GM19328 (cell line): ENCODE data around the gene CEACAM5.
"Not testable (repeated sequence)": the region's sequence is repeated elsewhere in the genome, so short reads cannot be mapped to it uniquely, and the experiment has no call there.

Experiments used
- ATAC-seq: cut with Tn5 transposase; IDR thresholded peaks from one replicate; pipeline ENCODE4 v1.9.1; 2021; ENCODE audit warnings: mild to moderate bottlenecking, moderate library complexity; ENCODE audit not compliant: unreplicated experiment

Gene CEACAM5

DNA sequence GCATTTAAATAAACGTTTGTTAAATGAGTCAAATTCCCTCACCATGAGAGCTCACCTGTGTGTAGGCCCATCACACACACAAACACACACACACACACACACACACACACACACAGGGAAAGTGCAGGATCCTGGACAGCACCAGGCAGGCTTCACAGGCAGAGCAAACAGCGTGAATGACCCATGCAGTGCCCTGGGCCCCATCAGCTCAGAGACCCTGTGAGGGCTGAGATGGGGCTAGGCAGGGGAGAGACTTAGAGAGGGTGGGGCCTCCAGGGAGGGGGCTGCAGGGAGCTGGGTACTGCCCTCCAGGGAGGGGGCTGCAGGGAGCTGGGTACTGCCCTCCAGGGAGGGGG is 8.5 kb upstream of the CEACAM5 start:
- no peak for ATAC-seq

DNA sequence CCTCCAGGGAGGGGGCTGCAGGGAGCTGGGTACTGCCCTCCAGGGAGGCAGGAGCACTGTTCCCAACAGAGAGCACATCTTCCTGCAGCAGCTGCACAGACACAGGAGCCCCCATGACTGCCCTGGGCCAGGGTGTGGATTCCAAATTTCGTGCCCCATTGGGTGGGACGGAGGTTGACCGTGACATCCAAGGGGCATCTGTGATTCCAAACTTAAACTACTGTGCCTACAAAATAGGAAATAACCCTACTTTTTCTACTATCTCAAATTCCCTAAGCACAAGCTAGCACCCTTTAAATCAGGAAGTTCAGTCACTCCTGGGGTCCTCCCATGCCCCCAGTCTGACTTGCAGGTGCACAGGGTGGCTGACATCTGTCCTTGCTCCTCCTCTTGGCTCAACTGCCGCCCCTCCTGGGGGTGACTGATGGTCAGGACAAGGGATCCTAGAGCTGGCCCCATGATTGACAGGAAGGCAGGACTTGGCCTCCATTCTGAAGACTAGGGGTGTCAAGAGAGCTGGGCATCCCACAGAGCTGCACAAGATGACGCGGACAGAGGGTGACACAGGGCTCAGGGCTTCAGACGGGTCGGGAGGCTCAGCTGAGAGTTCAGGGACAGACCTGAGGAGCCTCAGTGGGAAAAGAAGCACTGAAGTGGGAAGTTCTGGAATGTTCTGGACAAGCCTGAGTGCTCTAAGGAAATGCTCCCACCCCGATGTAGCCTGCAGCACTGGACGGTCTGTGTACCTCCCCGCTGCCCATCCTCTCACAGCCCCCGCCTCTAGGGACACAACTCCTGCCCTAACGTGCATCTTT is 7.8 kb upstream of the CEACAM5 start:
- ATAC-seq, result no peak

DNA sequence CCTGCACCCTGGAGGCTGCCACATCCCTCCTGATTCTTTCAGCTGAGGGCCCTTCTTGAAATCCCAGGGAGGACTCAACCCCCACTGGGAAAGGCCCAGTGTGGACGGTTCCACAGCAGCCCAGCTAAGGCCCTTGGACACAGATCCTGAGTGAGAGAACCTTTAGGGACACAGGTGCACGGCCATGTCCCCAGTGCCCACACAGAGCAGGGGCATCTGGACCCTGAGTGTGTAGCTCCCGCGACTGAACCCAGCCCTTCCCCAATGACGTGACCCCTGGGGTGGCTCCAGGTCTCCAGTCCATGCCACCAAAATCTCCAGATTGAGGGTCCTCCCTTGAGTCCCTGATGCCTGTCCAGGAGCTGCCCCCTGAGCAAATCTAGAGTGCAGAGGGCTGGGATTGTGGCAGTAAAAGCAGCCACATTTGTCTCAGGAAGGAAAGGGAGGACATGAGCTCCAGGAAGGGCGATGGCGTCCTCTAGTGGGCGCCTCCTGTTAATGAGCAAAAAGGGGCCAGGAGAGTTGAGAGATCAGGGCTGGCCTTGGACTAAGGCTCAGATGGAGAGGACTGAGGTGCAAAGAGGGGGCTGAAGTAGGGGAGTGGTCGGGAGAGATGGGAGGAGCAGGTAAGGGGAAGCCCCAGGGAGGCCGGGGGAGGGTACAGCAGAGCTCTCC is 6.9 kb upstream of the CEACAM5 start:
- ATAC-seq, result no peak

DNA sequence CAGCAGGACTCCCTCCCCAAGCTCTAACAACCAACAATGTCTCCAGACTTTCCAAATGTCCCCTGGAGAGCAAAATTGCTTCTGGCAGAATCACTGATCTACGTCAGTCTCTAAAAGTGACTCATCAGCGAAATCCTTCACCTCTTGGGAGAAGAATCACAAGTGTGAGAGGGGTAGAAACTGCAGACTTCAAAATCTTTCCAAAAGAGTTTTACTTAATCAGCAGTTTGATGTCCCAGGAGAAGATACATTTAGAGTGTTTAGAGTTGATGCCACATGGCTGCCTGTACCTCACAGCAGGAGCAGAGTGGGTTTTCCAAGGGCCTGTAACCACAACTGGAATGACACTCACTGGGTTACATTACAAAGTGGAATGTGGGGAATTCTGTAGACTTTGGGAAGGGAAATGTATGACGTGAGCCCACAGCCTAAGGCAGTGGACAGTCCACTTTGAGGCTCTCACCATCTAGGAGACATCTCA is 6.2 kb upstream of the CEACAM5 start:
- ATAC-seq, result no peak

DNA sequence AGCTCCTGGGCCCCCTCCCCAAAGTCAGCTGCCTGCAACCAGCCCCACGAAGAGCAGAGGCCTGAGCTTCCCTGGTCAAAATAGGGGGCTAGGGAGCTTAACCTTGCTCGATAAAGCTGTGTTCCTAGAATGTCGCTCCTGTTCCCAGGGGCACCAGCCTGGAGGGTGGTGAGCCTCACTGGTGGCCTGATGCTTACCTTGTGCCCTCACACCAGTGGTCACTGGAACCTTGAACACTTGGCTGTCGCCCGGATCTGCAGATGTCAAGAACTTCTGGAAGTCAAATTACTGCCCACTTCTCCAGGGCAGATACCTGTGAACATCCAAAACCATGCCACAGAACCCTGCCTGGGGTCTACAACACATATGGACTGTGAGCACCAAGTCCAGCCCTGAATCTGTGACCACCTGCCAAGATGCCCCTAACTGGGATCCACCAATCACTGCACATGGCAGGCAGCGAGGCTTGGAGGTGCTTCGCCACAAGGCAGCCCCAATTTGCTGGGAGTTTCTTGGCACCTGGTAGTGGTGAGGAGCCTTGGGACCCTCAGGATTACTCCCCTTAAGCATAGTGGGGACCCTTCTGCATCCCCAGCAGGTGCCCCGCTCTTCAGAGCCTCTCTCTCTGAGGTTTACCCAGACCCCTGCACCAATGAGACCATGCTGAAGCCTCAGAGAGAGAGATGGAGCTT is 4.7 kb upstream of the CEACAM5 start:
- ATAC-seq, result no peak

DNA sequence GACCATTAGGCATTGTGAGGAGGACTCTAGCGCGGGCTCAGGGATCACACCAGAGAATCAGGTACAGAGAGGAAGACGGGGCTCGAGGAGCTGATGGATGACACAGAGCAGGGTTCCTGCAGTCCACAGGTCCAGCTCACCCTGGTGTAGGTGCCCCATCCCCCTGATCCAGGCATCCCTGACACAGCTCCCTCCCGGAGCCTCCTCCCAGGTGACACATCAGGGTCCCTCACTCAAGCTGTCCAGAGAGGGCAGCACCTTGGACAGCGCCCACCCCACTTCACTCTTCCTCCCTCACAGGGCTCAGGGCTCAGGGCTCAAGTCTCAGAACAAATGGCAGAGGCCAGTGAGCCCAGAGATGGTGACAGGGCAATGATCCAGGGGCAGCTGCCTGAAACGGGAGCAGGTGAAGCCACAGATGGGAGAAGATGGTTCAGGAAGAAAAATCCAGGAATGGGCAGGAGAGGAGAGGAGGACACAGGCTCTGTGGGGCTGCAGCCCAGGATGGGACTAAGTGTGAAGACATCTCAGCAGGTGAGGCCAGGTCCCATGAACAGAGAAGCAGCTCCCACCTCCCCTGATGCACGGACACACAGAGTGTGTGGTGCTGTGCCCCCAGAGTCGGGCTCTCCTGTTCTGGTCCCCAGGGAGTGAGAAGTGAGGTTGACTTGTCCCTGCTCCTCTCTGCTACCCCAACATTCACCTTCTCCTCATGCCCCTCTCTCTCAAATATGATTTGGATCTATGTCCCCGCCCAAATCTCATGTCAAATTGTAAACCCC is 2.8 kb upstream of the CEACAM5 start:
- ATAC-seq, result no peak

DNA sequence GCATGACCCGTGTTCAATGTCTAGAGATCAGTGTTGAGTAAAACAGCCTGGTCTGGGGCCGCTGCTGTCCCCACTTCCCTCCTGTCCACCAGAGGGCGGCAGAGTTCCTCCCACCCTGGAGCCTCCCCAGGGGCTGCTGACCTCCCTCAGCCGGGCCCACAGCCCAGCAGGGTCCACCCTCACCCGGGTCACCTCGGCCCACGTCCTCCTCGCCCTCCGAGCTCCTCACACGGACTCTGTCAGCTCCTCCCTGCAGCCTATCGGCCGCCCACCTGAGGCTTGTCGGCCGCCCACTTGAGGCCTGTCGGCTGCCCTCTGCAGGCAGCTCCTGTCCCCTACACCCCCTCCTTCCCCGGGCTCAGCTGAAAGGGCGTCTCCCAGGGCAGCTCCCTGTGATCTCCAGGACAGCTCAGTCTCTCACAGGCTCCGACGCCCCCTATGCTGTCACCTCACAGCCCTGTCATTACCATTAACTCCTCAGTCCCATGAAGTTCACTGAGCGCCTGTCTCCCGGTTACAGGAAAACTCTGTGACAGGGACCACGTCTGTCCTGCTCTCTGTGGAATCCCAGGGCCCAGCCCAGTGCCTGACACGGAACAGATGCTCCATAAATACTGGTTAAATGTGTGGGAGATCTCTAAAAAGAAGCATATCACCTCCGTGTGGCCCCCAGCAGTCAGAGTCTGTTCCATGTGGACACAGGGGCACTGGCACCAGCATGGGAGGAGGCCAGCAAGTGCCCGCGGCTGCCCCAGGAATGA is 1.5 kb upstream of the CEACAM5 start:
- ATAC-seq, result no peak

DNA sequence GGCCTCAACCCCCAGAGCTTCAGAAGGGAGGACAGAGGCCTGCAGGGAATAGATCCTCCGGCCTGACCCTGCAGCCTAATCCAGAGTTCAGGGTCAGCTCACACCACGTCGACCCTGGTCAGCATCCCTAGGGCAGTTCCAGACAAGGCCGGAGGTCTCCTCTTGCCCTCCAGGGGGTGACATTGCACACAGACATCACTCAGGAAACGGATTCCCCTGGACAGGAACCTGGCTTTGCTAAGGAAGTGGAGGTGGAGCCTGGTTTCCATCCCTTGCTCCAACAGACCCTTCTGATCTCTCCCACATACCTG is 969 bp upstream of the CEACAM5 start:
- ATAC-seq, result no peak

DNA sequence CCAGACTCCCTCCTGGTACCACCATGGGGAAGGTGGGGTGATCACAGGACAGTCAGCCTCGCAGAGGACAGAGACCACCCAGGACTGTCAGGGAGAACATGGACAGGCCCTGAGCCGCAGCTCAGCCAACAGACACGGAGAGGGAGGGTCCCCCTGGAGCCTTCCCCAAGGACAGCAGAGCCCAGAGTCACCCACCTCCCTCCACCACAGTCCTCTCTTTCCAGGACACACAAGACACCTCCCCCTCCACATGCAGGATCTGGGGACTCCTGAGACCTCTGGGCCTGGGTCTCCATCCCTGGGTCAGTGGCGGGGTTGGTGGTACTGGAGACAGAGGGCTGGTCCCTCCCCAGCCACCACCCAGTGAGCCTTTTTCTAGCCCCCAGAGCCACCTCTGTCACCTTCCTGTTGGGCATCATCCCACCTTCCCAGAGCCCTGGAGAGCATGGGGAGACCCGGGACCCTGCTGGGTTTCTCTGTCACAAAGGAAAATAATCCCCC is 505 bp upstream of the CEACAM5 start:
- ATAC-seq, result no peak

DNA sequence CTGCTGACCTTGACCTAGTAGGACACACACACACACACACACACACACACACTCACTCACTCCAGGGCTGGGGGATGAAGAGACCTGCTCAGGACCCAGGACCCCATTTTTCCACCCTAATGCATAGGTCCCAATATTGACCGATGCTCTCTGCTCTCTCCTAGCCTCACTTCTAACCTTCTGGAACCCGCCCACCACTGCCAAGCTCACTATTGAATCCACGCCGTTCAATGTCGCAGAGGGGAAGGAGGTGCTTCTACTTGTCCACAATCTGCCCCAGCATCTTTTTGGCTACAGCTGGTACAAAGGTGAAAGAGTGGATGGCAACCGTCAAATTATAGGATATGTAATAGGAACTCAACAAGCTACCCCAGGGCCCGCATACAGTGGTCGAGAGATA is 1.1 kb downstream of the CEACAM5 start:
- ATAC-seq, result not testable (repeated sequence)

DNA sequence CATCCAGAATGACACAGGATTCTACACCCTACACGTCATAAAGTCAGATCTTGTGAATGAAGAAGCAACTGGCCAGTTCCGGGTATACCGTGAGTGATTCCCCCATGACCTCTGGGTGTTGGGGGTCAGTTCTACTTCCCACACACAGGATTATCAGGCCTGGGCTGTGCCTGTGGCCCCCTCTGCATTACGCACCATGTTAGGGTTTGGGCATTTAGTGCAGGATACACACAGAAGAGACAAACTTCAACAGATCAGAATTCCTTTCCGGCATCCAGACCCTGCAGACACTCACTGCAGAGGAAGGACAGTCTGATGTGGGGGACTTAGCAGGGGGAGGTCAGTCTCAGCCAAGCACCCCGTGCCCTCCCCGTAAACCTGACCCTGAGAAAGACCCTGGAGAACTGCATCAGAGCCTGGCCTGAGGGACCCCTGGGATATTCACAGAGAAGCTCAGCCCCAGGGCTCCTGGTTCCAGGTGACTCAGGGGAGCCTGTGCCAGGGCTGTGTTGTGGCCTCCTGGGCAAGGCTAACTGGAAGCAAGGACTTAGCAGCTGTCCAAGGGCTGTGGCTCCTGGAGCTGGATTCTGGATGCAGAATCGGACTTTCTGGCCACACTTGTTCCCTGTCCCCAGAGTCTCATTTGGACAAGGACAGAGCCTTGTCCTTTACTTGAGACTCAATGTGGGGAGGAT is 1.7 kb downstream of the CEACAM5 start:
- no peak for ATAC-seq

DNA sequence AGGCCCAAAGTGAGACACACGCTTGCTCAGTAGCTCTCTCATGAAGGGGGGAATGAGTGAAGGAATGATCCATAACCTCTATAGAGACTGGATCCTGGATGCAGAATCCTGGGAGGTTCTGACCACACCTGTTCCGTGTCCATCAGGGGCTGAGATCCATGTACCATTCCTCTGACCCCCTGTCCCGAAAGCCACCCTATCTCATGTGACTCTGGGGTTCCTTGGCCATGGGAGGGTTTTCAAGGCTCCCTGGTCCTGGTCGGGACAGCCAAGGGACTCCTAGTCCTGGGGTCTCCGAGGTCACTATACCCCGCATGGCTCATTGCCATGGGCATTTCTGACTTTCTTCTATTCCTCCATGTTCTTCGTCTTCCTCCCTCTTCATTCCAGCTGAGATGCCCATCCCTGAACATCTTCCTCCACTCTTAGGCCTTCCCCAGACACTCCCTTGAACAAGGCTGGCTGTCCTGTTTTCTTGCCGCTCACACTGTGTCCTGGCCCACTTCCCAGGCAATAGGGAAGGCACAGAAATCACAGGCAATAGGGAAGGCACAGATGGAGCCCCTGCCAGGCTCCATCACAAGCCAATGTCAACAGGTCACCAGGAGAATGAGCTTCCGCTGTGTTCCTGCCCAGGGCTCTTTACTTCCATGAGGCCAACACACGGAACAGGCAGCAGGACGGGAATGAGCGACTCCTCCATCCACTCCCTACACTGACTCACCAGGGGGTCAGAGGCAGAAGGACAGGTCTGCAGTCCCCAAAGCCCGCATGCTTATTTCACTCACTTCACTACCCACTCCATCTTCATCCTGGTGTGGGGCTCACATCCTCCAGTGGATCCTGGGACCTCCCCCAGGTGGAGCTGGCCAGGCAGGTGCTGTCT is 3.2 kb downstream of the CEACAM5 start:
- no peak for ATAC-seq

DNA sequence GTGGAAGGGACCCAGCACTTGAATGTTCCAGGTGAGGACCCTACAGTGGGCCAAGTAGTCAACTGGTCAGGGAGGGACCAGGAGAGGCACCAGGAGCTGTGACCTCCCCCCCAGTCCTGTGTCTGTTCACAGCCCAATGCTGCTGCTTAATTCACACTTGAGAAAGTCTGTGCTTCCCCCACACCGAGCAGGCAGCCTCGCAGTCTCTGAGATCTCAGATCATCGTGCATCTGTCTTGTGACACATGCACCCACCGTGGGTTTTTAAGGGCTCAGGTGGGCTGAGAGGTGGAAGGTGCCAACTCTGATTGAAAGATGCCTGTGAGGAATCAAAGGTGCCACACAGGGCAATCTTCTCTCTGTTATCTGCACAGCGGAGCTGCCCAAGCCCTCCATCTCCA is 6.2 kb downstream of the CEACAM5 start:
- ATAC-seq, result no peak

DNA sequence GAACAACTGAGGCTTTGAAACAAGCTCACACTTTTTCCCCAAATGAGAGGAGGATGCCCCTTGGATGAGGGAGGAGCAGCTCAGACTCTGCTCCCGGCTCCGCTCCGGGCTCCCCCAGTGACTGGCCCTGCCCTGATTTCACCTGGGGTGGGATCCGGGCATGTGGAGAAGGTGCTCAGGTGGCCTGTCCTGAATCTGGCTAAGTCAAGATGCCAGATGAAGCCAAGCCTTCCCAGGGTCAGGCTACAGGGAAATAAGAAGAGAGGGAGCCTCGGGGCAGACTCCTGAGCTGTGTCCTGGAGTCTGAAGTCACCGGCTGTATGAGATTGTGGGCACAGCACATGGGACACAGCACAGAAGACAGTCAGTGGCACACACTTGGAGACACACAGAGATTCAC is 10.3 kb downstream of the CEACAM5 start:
- no peak for ATAC-seq

DNA sequence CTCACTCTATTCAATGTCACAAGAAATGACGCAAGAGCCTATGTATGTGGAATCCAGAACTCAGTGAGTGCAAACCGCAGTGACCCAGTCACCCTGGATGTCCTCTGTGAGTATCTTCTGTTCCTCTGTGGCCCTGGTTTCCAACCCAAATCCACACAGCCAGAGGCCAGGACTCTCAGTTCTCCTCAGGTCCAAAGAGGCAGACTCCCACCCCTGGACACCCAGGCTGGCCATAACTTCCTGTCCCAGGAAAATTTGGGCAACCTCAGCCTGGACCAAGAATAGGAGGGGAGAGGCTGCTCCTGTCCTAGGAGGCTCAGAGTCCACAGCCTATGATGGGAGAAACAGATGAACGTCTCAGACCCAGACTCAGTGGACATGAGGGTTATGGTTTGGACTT is 11.7 kb downstream of the CEACAM5 start:
- no peak for ATAC-seq

DNA sequence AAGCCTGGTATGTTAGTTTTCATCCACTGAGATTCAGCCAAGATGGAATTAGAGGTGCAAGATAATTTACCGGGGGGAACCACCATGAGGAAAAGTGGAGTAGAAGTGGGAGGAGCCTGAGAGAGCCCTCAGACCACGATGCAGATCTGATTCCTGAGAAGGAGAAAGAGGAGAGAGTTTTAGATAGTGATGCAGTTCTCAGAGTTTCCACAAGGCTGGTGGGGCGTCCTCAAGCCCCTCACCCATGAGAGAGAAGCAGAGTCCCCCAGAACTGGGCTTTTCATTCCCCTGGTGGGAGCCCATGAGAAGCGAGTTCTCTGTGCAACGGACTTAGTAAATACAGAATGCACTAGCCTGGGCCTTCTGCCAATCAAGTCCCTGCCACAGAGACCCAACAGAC is 18.1 kb downstream of the CEACAM5 start:
- ATAC-seq, result no peak

DNA sequence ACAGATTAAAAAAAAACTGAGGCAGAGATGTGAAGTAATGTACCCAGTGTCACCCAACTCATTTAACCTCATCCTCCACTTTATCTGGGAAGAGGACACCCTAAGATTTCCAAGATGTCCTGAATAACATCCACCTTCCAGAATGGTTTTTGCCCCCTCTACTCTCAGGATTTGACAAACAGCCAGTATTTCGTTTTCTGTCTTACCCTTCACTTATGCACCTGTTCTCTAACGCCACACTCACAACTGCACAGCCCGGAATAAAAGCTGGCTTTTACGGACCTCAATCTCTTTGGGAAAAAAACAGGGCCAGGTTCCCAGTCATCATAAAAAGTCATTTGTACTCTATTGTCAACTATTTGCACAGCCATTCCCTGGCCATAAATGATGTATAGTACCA is 25.7 kb downstream of the CEACAM5 start:
- no peak for ATAC-seq

DNA sequence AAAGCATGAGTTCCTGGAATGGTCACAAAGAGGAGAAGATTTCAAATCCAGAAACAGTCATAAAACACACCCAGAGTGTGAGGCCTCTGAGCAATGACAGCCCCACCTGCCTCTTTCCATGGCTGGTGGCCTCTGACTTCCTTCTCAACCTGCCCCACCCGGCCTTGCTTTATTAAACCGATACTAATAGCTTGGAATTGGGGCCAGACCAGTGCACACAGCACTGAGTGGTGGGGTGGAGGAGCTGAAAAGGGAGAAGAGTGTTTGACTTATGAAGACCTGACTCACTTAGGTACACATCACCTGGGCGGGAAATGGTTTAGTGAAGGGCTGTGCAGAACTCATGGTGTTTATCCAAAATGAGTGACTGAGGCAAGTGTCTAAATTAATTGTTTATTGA is 26.2 kb downstream of the CEACAM5 start:
- no peak for ATAC-seq

DNA sequence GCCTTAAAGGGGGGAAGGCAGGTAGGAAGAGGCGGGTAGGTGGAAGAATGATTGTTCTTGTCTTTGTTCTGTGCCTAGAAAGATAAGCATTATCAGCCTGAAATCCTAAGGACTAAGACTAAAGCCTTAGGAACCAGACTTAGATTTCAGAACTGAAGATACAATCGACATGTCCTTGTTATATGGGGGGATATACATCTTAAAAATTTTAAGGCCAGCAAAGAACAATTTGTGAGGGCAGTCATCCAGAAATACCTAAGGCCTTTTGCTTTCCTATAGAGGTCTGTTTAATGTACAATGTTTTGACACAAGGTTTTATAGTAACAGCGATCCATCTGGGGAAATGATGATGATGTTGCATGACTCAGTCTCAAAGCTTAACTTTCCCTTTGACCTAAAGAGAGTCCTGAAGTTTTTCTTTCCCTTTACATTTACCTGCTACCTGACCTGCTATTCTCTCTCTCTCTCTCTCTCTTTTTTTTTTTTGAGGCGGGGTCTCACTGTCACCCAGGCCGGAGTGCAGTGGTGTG is 26.7 kb downstream of the CEACAM5 start:
- no peak for ATAC-seq
